Keratinocyte (primary cell): Measurements from ENCODE around the gene ALKBH5. TPM values are rescaled to one million over a fixed set of nuclear protein-coding genes. Genes with fewer than 3 reads are reported as not detected.

Experiments
- DNase-seq: peaks from one replicate; pipeline ENCODE4 v3.0.0-alpha.2; 2011; ENCODE audit warnings: low read depth, missing footprints, low spot score
- FAIRE-seq: peaks from 2 replicates; lab custom pipeline; 2011; peaks lifted over from hg19 to GRCh38; lab: Jason Lieb, UNC
- H2AFZ ChIP-seq: 2 replicates; pipeline ENCODE4 v1.6.0; 2012; ENCODE audit warnings: low read length, control low read depth, inconsistent platforms; ENCODE audit not compliant: control insufficient read depth
- H3K27ac ChIP-seq: 2 replicates; pipeline ENCODE4 v1.5.1; 2011; ENCODE audit warnings: low read length; ENCODE audit not compliant: control insufficient read depth, insufficient read depth
- H3K27me3 ChIP-seq: 3 replicates; pipeline ENCODE4 v1.6.0; 2011; ENCODE audit warnings: low read length; ENCODE audit not compliant: control insufficient read depth, insufficient read depth; ENCODE audit errors: extremely low read depth
- H3K36me3 ChIP-seq, 2 experiments: 2 replicates in 1 of 2; 3 replicates in 1 of 2; pipeline ENCODE4 v1.5.1; 2011; ENCODE audit warnings: low read length in 2 of 2, mild to moderate bottlenecking in 1 of 2; ENCODE audit not compliant: control insufficient read depth in 2 of 2, insufficient read depth in 2 of 2; ENCODE audit errors: extremely low read depth in 1 of 2
- H3K4me1 ChIP-seq: 3 replicates; pipeline ENCODE4 v1.5.1; 2011; ENCODE audit warnings: low read length; ENCODE audit not compliant: control insufficient read depth, insufficient read depth; ENCODE audit errors: extremely low read depth
- H3K4me2 ChIP-seq: 3 replicates; pipeline ENCODE4 v1.6.0; 2011; ENCODE audit warnings: low read depth, low read length; ENCODE audit not compliant: control insufficient read depth, insufficient read depth; ENCODE audit errors: extremely low read depth
- H3K4me3 ChIP-seq, 3 experiments: fragments of 200-600 bp in 1 of 3; sonication (generic) in 1 of 3; 2 replicates in 2 of 3; 3 replicates in 1 of 3; pipeline ENCODE4 v1.5.1; 2011 to 2016; ENCODE audit warnings: low read length in 3 of 3, mild to moderate bottlenecking in 3 of 3, control low read depth in 2 of 3, inconsistent platforms in 1 of 3, low read depth in 1 of 3, mixed read lengths in 1 of 3, mixed run types in 1 of 3, moderate library complexity in 1 of 3; ENCODE audit not compliant: control insufficient read depth in 2 of 3, insufficient read depth in 2 of 3; ENCODE audit errors: extremely low read depth in 1 of 3
- H3K79me2 ChIP-seq: 2 replicates; pipeline ENCODE4 v1.6.0; 2012; ENCODE audit warnings: low read length; ENCODE audit not compliant: control insufficient read depth, insufficient read depth
- H3K9ac ChIP-seq: 3 replicates; pipeline ENCODE4 v1.6.0; 2011; ENCODE audit warnings: low read length; ENCODE audit not compliant: control insufficient read depth, insufficient read depth; ENCODE audit errors: extremely low read depth
- H3K9me1 ChIP-seq: 3 replicates; pipeline ENCODE4 v1.6.0; 2011; ENCODE audit warnings: low read length; ENCODE audit not compliant: control insufficient read depth, insufficient read depth; ENCODE audit errors: extremely low read depth
- H3K9me3 ChIP-seq: 2 replicates; pipeline ENCODE4 v1.5.1; 2012; ENCODE audit warnings: low read depth, low read length; ENCODE audit not compliant: control insufficient read depth
- H4K20me1 ChIP-seq: 3 replicates; pipeline ENCODE4 v1.6.0; 2011; ENCODE audit warnings: low read length; ENCODE audit not compliant: control insufficient read depth, insufficient read depth; ENCODE audit errors: extremely low read depth
- EZH2 ChIP-seq: IDR thresholded peaks from one replicate; pipeline ENCODE4 v1.6.1; 2012; ENCODE audit warnings: inconsistent platforms, mild to moderate bottlenecking, low read length, moderate library complexity
- dilution Hi-C: fragments of 300-500 bp; cut with MboI; formaldehyde crosslinking; loops from one replicate; pipeline ENCODE4 v1.7.0; 2020; ENCODE audit warnings: low sequenced_read_pairs; ENCODE audit not compliant: extremely low pct_ligation_motif_present
- polyA plus RNA-seq, 5 experiments: library from polyadenylated mRNA; depleted of rRNA in 3 of 5; stranded (reverse) in 3 of 5; stranded (forward) in 1 of 5; unstranded in 1 of 5; fragments of >200 nt; gene quantifications; 1 replicate in 1 of 5; 2 replicates in 3 of 5; 3 replicates in 1 of 5; pipeline versions ENCODE4 v1.2.1 to v1.2.3, GENCODE V29; 2011 to 2012; ENCODE audit warnings: missing spikeins in 2 of 5, low read depth in 1 of 5, low replicate concordance in 1 of 5
- TF ChIP-seq, protein P1 (sequence below), 3 experiments: IDR thresholded peaks in 1 of 3; conservative IDR thresholded peaks in 1 of 3; optimal IDR thresholded peaks in 1 of 3; 2 replicates in 2 of 3; 3 replicates in 1 of 3; pipeline versions ENCODE3 to v1.5.1; 2011; ENCODE audit warnings: low read length in 3 of 3, mild to moderate bottlenecking in 3 of 3, moderate library complexity in 2 of 3, control low read depth in 1 of 3, inconsistent platforms in 1 of 3; ENCODE audit not compliant: insufficient read depth in 2 of 3; ENCODE audit errors: extremely low read depth in 1 of 3

ALKBH5 gene
- polyA plus RNA-seq, 1 donor (not counting 4 experiments of a cell fraction or from before 2014, with no cell fraction given) = 50.2 TPM

DNA sequence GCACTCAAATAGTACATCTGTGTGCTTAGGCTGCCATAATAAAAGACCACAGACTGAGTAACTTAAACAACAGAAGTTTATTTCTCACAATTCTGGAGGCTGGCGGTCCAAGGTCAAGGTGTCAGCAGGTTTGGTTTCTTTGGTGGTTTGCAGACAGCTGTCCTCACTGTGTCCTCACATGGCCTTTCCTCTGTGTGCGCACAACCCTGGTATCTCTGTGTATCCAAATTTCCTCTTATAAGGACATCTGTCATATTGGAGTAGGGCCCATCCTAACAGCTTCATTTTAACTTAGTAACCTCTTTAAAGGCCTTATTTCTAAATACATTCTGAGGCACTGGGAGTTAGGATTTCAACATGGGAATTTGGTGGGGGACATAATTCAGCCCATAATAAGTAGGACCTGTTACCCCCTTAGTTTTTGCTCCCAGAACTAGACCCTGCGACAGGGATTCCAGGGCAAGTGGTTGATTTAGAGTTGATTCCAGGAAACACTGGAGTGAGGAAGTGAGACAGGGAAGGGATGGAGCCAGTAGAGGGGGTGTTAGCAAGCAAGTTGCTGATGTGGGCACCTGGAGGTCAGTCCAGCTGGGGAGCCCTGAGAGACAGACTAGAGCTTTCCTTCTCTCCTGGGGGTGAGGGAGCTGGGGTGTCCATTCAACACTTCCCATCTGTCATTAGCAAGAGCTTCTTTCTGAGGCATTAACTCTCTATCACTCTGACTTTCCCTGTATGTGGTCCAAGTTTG is 10.9 kb upstream of the ALKBH5 start:
- dilution Hi-C loops = no loop called here
- no peak for FAIRE-seq

DNA sequence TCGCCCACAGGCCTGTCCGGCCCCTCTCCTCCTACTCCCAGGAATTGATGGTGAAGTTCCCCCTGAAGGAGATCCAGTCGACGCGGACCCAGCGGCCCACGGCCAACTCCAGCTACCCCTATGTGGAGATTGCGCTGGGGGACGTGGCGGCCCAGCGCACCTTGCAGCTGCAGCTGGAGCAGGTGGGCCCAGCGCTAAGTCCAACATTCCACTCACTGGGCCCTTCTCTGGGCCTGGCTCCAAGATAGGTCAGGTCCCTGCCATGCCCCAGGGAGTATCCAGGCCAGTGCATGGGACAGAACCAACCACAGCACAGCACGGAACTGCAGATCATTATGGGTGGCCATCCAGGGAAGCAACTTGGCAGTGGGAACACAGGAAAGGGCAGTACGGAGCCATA is 9.9 kb upstream of the ALKBH5 start:
- H3K27me3 ChIP-seq = no peaks in the 10 kb centered on the region
- no peak for TF ChIP-seq EZH2
- TF ChIP-seq, protein P1, sequence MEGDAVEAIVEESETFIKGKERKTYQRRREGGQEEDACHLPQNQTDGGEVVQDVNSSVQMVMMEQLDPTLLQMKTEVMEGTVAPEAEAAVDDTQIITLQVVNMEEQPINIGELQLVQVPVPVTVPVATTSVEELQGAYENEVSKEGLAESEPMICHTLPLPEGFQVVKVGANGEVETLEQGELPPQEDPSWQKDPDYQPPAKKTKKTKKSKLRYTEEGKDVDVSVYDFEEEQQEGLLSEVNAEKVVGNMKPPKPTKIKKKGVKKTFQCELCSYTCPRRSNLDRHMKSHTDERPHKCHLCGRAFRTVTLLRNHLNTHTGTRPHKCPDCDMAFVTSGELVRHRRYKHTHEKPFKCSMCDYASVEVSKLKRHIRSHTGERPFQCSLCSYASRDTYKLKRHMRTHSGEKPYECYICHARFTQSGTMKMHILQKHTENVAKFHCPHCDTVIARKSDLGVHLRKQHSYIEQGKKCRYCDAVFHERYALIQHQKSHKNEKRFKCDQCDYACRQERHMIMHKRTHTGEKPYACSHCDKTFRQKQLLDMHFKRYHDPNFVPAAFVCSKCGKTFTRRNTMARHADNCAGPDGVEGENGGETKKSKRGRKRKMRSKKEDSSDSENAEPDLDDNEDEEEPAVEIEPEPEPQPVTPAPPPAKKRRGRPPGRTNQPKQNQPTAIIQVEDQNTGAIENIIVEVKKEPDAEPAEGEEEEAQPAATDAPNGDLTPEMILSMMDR (optimal IDR thresholded peaks at IDR 0.05 in 1 of 3, IDR thresholded peaks at IDR 0.05 in 1 of 3, conservative IDR thresholded peaks at IDR 0.05 in 1 of 3; ENCODE audit: extremely low read depth in 1 of 3, insufficient read depth in 2 of 3, low read length in 3 of 3) = no peak
- DNase-seq (no peak), FAIRE-seq (no peak)
- H3K9ac ChIP-seq = no peak overlapping the region
- no peaks in the 10 kb centered on the region for H3K9me1 ChIP-seq
- H3K4me1 ChIP-seq = no peaks in the 10 kb centered on the region
- no peak overlapping the region for H3K27ac ChIP-seq
- no peaks in the 10 kb centered on the region for H3K36me3 ChIP-seq
- no peaks in the 10 kb centered on the region for H3K79me2 ChIP-seq
- dilution Hi-C loops = no loop called here
- H2AFZ ChIP-seq = no peak overlapping the region
- no peaks in the 10 kb centered on the region for H4K20me1 ChIP-seq
- no peak overlapping the region for H3K4me3 ChIP-seq
- H3K9me3 ChIP-seq = no peaks in the 10 kb centered on the region
- H3K4me2 ChIP-seq = no peak overlapping the region

More for the DNA sequence above, 10.9 kb upstream of the ALKBH5 start:
- TF ChIP-seq EZH2 = no peak
- TF ChIP-seq, protein P1 (optimal IDR thresholded peaks at IDR 0.05 in 1 of 3, IDR thresholded peaks at IDR 0.05 in 1 of 3, conservative IDR thresholded peaks at IDR 0.05 in 1 of 3; ENCODE audit: extremely low read depth in 1 of 3, insufficient read depth in 2 of 3, low read length in 3 of 3) = no peak
- Histone ChIP-seq H3K4me3 (no peak overlapping the region), H3K9me1 (no peaks in the 10 kb centered on the region), H3K4me1 (no peaks in the 10 kb centered on the region), H3K9me3 (no peaks in the 10 kb centered on the region), H3K27me3 (no peaks in the 10 kb centered on the region), H3K9ac (no peak overlapping the region), H4K20me1 (no peaks in the 10 kb centered on the region), H3K4me2 (no peak overlapping the region), H3K36me3 (no peaks in the 10 kb centered on the region), H3K79me2 (no peaks in the 10 kb centered on the region), H2AFZ (no peak overlapping the region), H3K27ac (no peak overlapping the region)
- DNase-seq = no peak
